HG03565 (cell line): ENCODE data around the gene CEBPB.
"Not testable (repeated sequence)": the region's sequence is repeated elsewhere in the genome, so short reads cannot be mapped to it uniquely, and the experiment has no call there.

ENCODE experiments used
- ATAC-seq: cut with Tn5 transposase; IDR thresholded peaks from one replicate; pipeline ENCODE4 v1.9.1; 2021; ENCODE audit warnings: mild to moderate bottlenecking, moderate library complexity; ENCODE audit not compliant: unreplicated experiment

Gene CEBPB

DNA sequence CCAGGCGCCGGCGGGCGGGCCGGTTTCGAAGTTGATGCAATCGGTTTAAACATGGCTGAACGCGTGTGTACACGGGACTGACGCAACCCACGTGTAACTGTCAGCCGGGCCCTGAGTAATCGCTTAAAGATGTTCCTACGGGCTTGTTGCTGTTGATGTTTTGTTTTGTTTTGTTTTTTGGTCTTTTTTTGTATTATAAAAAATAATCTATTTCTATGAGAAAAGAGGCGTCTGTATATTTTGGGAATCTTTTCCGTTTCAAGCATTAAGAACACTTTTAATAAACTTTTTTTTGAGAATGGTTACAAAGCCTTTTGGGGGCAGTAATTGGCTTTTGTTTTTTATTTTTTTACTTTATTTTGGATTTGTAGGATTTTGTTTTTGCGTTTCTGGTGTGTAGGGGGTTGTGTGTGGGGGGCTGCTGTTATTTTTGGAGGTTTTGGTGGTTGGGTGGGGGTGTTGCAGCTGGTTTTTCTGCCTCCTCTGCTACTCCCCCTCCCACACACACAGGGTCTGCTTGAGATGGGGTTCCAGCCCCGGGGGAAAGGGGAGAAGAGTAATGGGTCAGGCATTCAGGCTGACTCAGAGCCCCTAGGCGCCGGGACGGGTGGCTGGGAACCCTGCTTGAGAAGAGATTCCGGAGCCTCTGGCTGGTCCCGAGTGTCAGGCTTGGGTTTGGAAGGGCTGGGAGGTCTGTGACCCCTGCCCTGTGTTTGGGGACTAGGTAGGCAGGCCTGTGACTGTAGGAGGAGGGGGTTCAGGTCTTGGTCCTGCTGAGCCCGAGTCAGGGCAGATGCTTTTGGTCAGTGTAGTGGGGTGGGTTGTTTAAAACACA lies 2.0 kb downstream of the CEBPB start:
- no peak for ATAC-seq

DNA sequence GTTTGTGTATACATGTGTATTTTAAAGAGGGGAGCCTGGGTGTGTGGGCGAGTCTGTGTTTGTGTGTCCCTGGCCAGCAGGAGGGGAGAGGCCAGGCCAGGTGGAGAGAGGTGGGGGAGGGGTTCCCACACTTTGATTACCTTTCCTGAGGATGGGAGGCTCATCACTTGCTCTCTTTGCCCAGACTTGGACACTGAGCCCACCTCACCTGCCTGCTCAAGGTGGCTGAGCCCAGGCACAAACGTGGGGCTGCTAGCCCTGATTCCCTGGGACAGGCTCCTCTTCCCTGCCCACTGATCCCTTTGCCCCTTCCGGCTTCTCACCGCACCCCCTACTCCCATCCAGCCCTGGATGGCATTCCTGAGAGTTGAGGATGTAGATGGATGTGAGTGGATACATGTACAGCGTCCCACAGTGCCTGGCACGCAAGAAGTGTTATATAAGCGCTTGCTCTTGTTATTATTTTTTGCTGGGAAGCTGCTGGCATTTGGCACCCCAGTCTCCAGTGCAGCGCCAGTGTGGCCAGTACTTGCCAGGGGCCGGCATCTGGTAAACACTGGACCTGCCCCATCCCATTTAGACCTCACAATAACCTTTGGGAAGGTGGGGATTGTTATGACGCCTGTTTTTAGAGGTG lies 2.7 kb downstream of the CEBPB start:
- ATAC-seq, result no peak

DNA sequence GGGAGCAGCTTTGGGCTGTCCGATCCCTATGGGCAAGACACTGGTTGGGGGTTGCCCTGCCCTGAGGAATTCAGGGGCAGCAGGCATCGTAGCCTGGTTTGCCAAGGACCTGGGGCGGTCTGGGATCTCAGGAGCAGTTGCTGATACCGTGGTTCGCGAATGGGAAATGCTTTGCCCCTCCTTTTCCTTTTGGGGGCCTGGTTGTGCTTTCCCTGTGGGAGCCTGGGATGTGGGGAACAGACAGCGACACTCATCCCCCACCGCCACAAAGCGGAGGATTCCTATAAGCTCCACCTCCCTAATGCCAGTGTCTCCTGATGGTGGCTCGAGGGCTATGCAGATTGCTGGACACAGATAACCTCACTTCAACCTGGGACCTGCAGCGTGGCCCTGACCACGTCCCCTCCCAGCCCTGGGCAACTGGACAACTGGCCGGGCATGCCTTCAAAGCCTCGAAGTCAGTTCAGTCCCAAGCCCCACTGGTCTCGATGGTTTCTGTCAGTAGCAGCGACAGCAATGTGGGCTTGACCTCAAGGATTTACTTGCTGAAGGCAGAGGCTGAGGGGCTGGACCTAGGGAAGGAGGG lies 3.3 kb downstream of the CEBPB start:
- ATAC-seq, result no peak

DNA sequence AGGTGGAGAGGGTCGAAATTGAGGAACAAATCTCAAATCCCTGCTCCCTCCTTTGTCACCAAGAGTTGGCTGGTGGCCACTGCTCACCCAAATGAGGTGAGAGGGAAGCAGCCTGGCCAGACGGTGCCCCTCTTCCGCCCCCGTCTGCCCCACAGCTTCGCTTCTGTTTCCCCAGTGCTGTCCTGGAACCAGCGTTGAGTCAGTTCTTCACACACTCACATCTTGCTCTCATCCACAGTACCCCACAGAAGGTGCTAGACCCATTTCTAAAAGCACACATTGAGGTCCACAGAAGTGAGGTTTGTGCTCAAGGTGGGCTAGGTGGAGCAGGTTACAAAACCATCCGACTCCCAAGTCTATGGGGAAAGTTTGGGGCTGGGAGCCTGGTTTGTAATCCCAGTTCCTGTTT lies 3.8 kb downstream of the CEBPB start:
- no peak for ATAC-seq

DNA sequence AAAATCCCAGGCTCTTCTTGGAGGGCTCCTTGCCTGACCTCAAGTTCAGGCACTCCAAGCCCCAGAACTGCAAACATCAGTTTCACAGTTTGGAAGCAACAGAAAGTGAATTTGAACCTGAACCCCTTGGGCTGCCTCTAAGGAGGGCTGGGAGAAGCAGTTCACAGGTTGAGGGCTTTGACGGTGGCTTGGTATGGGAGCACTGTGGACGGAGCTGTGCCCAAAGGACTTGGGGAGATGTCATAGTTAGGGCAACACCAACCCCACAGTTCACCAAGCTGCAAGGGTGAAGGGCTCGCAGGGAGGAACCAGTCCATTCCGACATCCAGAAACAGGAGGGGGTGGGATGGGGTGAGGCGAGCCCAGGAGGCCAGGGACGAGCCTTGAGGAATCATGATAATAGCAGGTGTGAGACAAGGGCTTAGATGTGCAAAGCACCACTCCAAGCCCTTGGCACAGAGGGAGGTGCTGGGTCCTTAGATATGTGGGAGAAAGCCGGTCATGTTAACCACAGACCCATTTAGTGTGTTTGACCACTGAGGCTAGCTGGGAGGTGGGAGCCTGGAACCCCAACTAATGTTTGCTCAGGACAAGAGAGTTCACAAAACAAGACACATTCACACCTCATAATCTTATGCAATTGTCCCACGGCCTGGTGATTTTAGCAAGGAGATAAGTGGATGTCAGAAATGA lies 4.3 kb downstream of the CEBPB start:
- ATAC-seq, result no peak

DNA sequence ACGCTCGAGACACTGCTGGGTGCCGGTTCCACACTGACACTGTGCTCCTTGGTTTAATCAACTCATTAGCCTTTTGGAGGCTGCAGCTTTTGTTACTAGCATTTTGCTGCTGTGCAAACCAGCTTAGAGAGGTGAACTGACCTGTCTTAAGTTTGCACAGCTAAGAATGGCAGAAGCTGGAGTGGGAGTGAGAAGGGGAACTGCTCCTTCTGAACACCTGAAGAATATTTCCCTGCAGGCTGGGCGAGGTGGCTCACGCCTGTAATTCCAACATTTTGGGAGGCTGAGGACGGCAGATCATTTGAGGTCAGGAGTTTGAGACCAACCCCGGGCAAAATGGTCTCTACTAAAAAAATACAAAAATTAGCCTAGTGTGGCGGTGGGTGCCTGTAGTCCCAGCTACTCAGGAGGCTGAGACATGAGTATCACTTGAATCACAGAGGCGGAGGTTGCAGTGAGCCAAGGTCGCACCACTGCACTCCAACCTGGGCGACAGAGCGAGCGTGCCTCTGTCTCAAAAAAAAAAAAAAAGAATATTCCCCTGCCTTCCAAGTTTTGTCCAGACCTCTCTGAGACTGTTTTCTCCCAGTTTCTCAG lies 5.0 kb downstream of the CEBPB start:
- no peak for ATAC-seq

DNA sequence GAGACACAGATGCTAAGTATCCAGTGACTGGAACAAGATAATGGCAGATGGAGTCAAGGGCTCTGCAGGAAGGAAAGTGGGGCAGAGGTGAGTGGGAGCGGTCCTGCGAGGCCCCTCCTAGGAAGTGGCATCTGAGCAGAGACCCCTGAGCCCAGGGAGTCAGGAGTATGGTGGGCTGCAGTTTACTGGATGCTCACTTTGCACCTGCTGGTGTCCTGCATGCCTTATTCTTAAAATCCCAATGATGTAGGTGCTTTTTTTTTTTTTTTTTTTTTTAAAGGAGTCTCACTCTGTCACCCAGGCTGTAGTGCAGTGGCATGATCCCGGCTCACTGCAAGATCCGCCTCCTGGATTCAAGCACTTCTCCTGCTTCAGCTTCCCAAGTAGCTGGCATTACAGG lies 5.6 kb downstream of the CEBPB start:
- ATAC-seq, result no peak

DNA sequence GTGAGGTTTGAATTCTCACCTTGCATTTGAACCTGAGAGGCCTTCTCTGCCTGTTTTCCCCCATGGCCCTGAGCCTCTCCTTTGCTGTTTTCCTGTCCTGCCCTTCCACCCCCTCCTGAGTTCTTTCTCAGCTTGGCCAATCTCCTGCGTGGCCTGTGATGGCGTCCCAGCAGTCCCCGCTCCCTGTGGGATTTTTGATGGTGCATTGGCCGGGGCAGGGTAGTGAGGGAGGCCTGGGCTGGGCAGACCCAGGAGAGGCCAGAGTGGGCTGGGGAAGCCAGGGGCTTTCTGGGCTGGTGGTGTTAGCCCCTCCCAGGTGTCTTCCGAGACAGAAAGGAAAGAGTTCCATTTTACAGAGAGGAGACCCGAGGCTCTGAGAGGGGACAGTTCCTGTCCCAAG lies 6.3 kb downstream of the CEBPB start:
- no peak for ATAC-seq

DNA sequence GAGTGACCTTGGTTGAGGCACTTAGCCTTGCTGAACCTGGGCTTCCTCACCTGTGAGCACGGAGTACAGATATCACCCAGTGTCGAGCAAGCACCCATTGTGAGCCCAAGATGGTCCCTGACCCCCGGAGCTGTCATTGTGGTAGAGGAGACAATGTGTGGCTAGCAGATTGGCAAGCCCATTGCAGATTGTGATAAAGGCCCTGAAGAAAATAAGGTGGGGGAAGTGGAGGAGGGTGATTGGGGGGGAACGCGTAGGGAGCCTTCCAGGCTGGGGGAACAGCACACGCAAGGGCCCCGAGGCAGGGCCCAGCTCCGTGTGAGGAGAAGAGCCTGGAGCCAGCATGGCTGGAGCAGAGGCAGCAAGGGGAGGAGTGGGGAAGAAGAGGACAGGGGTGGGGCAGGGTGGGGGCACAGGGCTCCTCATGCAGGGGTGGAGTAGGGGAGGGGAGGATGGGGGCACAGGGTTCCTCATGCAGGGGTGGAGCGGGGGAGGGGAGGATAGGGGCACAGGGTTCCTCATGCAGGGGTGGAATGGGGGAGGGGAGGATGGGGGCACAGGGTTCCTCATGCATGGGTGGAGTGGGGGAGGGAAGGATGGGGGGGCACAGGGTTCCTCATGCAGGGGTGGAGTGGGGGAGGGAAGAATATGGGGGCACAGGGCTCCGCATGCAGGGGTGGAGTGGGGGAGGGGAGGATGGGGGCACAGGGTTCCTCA lies 7.0 kb downstream of the CEBPB start:
- no peak for ATAC-seq

DNA sequence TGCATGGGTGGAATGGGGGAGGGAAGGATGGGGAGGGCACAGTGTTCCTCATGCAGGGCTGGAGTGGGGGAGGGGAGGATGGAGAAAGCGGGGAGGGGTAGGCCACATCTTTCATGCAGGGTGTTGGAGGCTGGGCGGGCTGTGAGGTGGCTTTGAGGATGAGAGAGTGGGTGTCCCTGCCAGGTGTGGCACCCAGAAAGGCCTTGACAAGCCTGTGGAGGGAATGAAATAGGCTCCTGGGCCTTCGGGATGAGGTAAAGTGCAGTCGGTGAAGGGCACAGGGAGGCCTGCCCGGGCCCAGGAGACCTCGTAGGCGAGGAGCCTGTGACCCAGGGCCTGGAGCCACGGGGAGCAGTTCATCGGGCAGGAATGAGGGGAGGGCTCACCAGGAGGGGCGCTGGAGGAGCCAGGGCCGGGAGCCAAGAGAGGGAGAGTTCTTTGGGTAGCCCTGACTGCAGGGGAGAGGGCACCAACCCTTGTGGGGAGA lies 7.6 kb downstream of the CEBPB start:
- no peak for ATAC-seq

DNA sequence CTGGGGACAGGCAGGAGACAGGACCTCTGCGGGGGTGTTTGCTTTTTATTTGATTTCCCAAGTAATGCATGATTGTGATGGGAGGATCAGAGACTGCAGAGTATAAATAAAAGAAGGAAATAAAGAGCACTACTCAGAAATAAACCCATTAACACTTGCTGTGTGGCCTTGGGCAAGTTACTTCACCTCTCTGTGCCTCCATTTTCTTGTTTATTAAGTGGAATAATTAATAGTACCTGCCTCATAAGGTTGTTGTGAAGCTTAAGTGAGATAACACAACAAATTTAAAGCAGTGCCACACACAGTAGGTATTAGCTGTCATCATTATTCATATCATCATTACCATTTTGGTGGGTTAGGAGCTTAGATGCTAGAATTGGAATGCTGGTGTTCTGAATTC lies 8.1 kb downstream of the CEBPB start:
- no peak for ATAC-seq

DNA sequence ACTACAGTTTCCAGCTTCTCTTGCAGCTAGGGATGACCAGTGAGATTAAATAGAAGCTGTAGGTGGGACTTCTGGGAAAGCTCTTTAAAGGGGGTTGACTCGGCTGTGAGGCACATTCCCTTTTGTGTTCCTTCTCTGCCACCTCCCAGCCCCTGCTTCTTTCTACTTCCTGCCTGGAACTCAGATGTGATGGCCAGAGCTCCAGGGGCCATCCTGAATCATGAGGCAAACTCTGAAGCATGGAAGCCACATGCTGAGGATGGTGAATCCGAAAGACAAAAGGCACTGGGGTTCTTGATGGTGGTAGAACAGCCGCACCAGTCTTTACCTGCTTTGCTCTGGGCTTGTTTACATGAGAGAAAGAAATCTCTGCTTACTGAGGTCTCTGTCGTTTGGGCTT lies 9.1 kb downstream of the CEBPB start:
- ATAC-seq, result no peak

DNA sequence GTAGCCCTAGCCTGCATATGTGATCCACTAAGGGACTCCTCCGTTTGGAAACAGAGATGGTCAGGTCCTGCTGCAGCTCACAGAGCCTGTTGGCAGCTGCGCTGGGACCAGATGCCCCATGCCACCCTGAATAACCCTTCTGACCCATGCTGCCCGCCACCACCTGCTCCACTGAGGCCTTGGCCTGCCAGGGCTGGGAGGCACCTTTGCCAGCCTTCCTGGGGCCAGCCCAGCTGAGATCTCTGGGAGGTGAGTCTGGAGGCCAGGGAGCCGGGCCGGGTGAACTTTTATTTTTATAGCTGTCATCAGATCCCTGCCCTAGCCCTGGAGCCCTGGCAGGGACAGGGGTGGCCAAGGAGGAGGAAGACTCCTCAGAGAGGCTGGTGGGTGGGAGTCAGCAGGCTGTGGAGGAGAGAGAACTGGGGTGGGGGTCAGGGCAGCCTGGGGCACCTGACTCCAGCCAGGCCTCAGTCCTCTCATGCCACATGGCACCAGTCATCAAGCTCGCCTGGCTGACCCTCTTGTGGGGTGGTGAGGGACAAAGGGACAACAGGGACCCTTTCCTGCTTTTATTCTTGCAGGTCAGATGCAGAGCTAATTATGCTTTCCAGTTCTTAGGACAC lies 10.0 kb downstream of the CEBPB start:
- no peak for ATAC-seq

DNA sequence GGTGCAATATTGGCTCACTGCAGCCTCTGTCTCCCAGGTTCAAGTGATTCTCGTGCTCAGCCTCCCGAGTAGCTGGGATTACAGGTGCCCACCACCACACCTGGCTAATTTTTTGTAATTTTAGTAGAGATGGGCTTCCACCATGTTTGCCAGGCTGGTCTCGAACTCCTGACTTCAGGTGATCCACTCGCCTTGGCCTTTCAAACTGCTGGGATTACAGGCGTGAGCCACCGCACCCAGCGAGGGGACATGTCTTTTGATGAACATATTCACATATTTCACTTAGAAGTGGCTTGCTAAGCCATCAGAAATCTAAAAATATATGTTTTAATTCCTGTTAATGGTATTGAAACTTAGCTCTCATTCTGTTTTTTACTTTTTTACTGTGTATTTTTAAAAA lies 11.1 kb downstream of the CEBPB start:
- ATAC-seq, result not testable (repeated sequence)

DNA sequence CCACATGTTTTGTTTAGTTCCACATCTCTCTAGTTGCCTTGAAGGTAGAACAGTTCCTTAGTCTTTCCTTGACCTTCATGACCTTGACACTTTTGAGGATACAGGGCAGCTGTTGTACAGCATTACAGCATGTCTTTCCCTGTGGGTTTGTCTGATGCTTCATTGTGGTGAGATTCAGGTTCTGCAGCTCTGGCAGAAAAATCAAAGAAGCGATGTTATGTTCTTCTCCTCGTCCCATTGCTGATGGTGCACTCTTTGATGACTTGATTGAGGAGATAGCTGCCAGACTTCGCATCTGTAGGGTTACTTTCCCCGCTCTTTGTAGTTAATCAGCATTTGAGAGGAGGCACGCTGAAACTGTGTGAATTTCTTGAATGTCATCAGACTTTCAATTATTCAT lies 12.0 kb downstream of the CEBPB start:
- no peak for ATAC-seq

DNA sequence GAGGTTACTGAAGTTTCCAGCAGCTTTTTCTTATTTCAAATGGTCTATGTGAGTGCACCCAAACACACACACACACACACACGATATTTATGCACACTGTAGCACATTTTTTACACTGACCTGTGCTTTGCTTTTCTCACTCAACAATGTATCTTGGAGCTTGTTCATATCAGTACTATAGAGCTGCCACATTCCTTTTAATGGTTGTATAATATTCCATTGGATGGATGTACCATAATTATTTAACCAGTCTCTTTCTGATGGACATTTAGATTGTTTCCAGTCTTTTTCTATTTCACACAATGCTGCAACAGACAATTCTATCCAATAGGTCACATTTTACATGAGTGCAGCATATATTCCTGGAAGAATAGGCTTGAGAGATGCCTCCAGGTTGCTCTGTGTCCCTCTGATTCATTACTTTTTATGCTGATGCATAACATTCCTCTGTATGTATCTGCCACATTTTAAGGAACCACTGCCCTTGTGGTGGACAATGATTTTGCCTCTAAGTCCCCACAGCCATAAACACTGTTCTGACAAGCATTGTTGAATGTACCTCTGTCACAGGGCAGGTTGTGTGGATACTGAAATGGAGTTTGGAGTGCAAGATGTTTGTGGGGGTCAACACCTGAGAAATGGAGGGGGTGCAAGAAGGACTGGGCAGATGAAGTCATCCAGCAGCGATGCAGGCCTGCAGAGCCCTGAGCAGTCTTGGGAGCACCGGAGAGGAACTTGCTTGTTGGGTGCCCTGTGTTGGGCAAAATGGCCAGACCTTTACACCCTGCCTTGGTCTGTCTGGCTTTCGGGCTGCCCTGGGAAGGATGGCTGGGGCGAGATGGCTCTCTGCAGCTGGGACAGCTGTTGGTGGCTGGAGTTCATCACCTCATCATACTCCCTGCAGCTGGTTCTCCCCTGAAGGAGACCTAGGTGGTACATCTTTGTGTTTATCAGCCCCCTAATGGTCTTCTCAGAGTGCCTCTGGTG lies 13.6 kb downstream of the CEBPB start:
- no peak for ATAC-seq

DNA sequence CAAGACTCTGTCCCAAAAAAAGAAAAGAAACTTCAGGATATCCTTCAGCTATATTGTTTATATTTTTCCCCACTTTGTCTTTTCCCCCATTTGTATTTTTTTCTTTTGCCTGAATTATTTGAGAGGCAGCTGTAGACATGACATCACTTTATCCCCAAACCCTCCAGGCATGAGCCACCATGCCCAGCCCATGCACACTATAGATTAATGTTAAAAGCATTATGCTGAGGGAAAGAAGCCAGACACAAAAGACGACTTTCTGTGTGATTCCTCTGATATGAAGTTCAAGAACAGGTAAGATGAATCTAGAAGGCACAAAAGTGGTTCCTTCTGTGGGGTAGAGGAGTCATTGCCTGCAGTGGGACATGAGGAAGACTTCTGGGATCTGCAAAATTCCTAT lies 16.4 kb downstream of the CEBPB start:
- ATAC-seq, result no peak

DNA sequence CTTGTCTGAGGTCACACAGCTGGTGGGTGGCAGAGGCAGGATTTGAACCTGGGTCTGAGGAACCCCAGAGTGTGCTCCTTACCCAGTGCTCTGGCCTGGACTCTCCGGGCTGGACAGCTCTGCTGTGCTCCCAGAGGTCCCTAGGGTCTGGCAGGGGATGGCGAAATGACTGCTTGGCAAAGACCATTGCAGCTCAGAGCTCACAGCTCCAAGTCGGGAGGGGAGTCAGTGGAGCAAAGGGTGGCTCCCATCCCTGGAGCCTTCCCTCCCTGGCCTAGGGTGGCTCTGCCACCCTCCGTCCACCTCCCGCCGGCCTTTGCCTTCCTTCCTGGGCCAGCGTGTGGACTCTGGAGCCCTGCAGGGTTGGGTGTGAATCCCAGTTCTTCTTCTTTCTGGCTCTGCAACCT lies 17.5 kb downstream of the CEBPB start:
- no peak for ATAC-seq

DNA sequence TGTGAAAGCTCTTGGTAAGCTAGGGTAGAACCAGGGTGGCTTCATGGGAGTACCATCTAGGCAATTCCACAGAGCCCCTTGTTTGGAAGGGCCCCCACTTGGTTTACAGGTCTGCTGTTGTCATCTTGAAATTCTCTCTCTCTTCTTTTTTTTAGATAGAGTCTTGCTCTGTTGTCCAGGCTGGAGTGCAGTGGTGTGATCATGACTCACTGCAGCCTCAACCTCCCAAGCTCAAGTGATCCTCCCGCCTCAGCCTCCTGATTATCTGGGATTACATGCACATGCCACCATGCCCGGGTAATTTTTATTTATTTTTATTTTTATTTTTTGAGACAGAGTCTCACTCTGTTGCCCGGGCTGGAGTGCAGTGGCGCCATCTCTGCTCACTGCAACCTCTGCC lies 18.2 kb downstream of the CEBPB start:
- not testable (repeated sequence) for ATAC-seq
